NCI-H2196 treated with DMSO at 0.1 percent for 48 hours (cell line): ENCODE measurements around the gene ALG10B.

Experiments used
- DNase-seq: peaks from one replicate; lab custom pipeline; 2025; ENCODE audit not compliant: unreplicated experiment; lab: John Stamatoyannopoulos, UW

The ALG10B gene

DNA sequence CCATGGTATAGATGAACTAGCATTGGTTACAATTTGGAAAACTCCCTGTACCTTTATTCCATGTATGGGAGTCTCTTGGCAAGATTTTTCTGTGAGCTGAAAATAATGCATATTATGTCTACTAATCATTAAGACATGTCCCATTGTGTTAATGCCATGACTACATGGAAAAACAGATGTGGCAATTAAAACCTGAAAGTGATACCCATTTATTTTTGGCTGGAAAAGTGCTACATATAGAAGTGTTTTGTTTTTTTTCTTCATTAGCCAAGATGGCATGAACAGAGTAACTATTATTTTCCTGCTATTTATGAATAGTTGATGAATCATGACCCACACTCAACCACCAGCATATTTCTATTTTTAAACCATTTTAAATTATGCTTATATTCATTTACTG is 58.2 kb downstream of the ALG10B start:
- no peak for DNase-seq
